Measurements from ENCODE around the gene EXOC3.

EXOC3 gene

GRCh38 chr5:423233-423565 is 19.8 kb upstream of the EXOC3 start:
- no peak for DNase-seq (ENCODE audit: low read depth in 1 of 2, low spot score in 1 of 2)
- Histone ChIP-seq H3K4me3 (replicated peaks; ENCODE audit: insufficient read depth, low read length) (no peak overlapping the region), H3K27ac (replicated peaks) (peak overlapping the region; percentile 60), H3K27me3 (ENCODE audit: insufficient read depth, poor library complexity, severe bottlenecking) (no peaks in the 10 kb centered on the region)
- no peak for TF ChIP-seq GABPA (IDR thresholded peaks at IDR 0.05; ENCODE audit: low read depth)
- no peak for TF ChIP-seq POLR2AphosphoS5 (IDR thresholded peaks at IDR 0.05; ENCODE audit: low read depth)
- TF ChIP-seq CTCF (IDR thresholded peaks at IDR 0.05; ENCODE audit: insufficient read depth, low read length) = no peak
- no peak for TF ChIP-seq SPI1 (IDR thresholded peaks at IDR 0.05; ENCODE audit: borderline replicate concordance, low read depth)
- TF ChIP-seq, protein P1, sequence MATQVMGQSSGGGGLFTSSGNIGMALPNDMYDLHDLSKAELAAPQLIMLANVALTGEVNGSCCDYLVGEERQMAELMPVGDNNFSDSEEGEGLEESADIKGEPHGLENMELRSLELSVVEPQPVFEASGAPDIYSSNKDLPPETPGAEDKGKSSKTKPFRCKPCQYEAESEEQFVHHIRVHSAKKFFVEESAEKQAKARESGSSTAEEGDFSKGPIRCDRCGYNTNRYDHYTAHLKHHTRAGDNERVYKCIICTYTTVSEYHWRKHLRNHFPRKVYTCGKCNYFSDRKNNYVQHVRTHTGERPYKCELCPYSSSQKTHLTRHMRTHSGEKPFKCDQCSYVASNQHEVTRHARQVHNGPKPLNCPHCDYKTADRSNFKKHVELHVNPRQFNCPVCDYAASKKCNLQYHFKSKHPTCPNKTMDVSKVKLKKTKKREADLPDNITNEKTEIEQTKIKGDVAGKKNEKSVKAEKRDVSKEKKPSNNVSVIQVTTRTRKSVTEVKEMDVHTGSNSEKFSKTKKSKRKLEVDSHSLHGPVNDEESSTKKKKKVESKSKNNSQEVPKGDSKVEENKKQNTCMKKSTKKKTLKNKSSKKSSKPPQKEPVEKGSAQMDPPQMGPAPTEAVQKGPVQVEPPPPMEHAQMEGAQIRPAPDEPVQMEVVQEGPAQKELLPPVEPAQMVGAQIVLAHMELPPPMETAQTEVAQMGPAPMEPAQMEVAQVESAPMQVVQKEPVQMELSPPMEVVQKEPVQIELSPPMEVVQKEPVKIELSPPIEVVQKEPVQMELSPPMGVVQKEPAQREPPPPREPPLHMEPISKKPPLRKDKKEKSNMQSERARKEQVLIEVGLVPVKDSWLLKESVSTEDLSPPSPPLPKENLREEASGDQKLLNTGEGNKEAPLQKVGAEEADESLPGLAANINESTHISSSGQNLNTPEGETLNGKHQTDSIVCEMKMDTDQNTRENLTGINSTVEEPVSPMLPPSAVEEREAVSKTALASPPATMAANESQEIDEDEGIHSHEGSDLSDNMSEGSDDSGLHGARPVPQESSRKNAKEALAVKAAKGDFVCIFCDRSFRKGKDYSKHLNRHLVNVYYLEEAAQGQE (IDR thresholded peaks at IDR 0.05; ENCODE audit: insufficient replicate concordance, low read depth) = no peak

DNA sequence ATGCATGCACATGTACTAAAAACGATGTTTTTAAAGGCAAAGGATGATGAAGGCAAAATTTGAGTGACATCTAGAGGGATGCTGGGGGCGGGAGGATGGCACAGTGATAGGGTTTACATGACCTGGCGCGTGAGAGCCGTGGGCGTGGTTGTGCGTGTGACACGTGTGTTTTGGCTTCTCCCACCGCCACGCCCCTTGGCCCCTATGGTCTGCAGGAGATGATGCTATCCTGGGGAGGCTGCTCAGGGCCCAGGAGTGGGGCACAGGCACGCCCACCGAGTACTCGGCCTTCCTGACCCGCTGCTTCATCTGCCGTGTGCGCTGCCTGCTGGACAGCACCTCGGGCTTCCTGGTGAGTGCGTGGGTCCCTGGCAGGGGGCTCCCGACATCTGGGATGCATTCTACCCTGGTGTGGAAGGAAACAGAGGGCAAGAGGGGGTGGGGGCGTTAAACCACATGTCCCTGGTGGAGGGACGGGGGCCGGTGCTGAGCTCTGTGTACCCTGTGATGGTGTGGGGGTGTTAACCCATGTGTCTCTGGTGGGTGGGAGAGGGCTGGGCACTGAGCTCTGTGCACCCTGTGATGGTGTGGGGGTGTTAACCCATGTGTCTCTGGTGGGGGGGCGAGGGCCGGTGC is 19.2 kb upstream of the EXOC3 start:
- Histone ChIP-seq H3K4me3 (replicated peaks; ENCODE audit: insufficient read depth, low read length) (no peak overlapping the region), H3K27ac (replicated peaks) (peak overlapping the region; percentile 60; the same call in 1 of the 2 replicates), H3K27me3 (ENCODE audit: insufficient read depth, poor library complexity, severe bottlenecking) (no peaks in the 10 kb centered on the region)
- no peak for DNase-seq (ENCODE audit: low read depth in 1 of 2, low spot score in 1 of 2)
- TF ChIP-seq POLR2AphosphoS5 (IDR thresholded peaks at IDR 0.05; ENCODE audit: low read depth) = no peak; the same call in 1 of the 2 replicates

- peak; percentile 78 for TF ChIP-seq SPI1 (IDR thresholded peaks at IDR 0.05; ENCODE audit: borderline replicate concordance, low read depth)
- TF ChIP-seq, protein P1 (IDR thresholded peaks at IDR 0.05; ENCODE audit: insufficient replicate concordance, low read depth) = no peak
- TF ChIP-seq CTCF (IDR thresholded peaks at IDR 0.05; ENCODE audit: insufficient read depth, low read length) = no peak
- TF ChIP-seq GABPA (IDR thresholded peaks at IDR 0.05; ENCODE audit: low read depth) = no peak
- H3K4me3 ChIP-seq (replicated peaks; ENCODE audit: insufficient read depth, low read length) = no peak overlapping the region
- peak overlapping the region; percentile 66 for H3K27ac ChIP-seq (replicated peaks)
- no peak for DNase-seq (ENCODE audit: low read depth in 1 of 2, low spot score in 1 of 2)
- no peaks in the 10 kb centered on the region for H3K27me3 ChIP-seq (ENCODE audit: insufficient read depth, poor library complexity, severe bottlenecking)
These were observed 18.5 kb upstream of the EXOC3 start for GRCh38 chr5:424301-425110.

- no peak overlapping the region for H3K4me3 ChIP-seq (replicated peaks; ENCODE audit: insufficient read depth, low read length)
- no peak for DNase-seq (ENCODE audit: low read depth in 1 of 2, low spot score in 1 of 2)
- no peaks in the 10 kb centered on the region for H3K27me3 ChIP-seq (ENCODE audit: insufficient read depth, poor library complexity, severe bottlenecking)
- TF ChIP-seq CTCF (IDR thresholded peaks at IDR 0.05; ENCODE audit: insufficient read depth, low read length) (no peak), POLR2AphosphoS5 (IDR thresholded peaks at IDR 0.05; ENCODE audit: low read depth) (no peak)
- H3K27ac ChIP-seq (replicated peaks) = peak overlapping the region; percentile 28; the same call in 1 of the 2 replicates
These were observed 17.3 kb upstream of the EXOC3 start for GRCh38 chr5:425714-426113.

Data from HL-60 (cell line).